Adrenal gland (tissue), 12 donors: ENCODE measurements around the gene ANAPC16. TPM values are rescaled to one million over a fixed set of nuclear protein-coding genes. Genes with fewer than 3 reads are reported as not detected.
A peak's percentile ranks its signal among the peaks of the same experiment; 100 is the strongest.

Experiments
- DNase-seq, 7 donors: peaks; one replicate each; pipeline ENCODE4 v3.0.0-alpha.2; 2019 to 2020
- H3K27ac ChIP-seq, 5 donors: fragments of 200-600 bp; sonication (generic) in 4 of 5; 1 replicate in 3 of 5; 2 replicates in 2 of 5; pipeline versions ENCODE4 v1.5.1 to v1.8.0; 2016 to 2020; ENCODE audit warnings: mild to moderate bottlenecking in 1 of 5
- H3K27me3 ChIP-seq: fragments of 200-600 bp; 2 replicates; pipeline ENCODE4 v1.8.0; 2021
- H3K36me3 ChIP-seq, 2 donors: fragments of 200-600 bp; replicated peaks in 1 of 2; 1 replicate in 1 of 2; 2 replicates in 1 of 2; pipeline versions ENCODE4 v1.5.1 to v1.8.0; 2018 to 2022
- H3K4me1 ChIP-seq, 2 donors: fragments of 200-600 bp; replicated peaks in 1 of 2; 1 replicate in 1 of 2; 2 replicates in 1 of 2; pipeline versions ENCODE4 v1.5.1 to v1.8.0; 2018 to 2021
- H3K4me3 ChIP-seq, 4 donors: fragments of 200-600 bp; sonication (generic) in 3 of 4; one replicate each; pipeline ENCODE4 v1.5.1; 2016 to 2018
- H3K9me3 ChIP-seq, 3 donors: fragments of 200-600 bp; sonication (generic) in 1 of 3; replicated peaks in 1 of 3; 1 replicate in 2 of 3; 2 replicates in 1 of 3; pipeline versions ENCODE4 v1.5.1 to v1.8.0; 2016 to 2021
- POLR2A ChIP-seq, 2 donors: fragments of 450-650 bp; IDR thresholded peaks; one replicate each; pipeline ENCODE4 v1.6.1; 2017; ENCODE audit warnings: antibody characterized with exemption in 2 of 2, mild to moderate bottlenecking in 2 of 2, moderate library complexity in 1 of 2
- WGBS, 4 donors: extraction: QIAGEN DNeasy Blood & Tissue Kit in 2 of 4; methylation state at CpG; one replicate each; pipeline versions ENCODE4 v1.1.5 to v1.1.7; 2013 to 2017; 5-methylcytosine and 5-hydroxymethylcytosine counted together
- intact Hi-C, 2 donors: fragments of 100-400 bp; cut with DNase I; formaldehyde crosslinking; loops; one replicate each; pipeline versions ENCODE4 v1.14.1 to v1.15.0; 2022 to 2023
- polyA plus RNA-seq, 3 donors: library from polyadenylated mRNA; stranded (reverse); fragments of 200-250 nt in 2 of 3; fragments of 350-450 nt in 1 of 3; fragmentation: Illumina TruSeq in 1 of 3; extraction: RNeasy Lipid Tissue Mini Kit (QIAGEN cat#74804) in 1 of 3; gene quantifications; one replicate each; pipeline ENCODE4 v1.2.3, GENCODE V29; 2013 to 2014
- total RNA-seq, 9 donors: library from RNA; depleted of rRNA in 4 of 9; stranded (reverse); fragments of >200 nt in 4 of 9; fragments of 120-200 nt in 1 of 9; fragmentation: NEBNext Ultra II Directional in 1 of 9; extraction: Animal tissue kit (Norgen Biotek cat#: 25700) in 1 of 9; gene quantifications; one replicate each; pipeline versions ENCODE4 v1.1.0 to v1.2.4, GENCODE V29; 2013 to 2023
- TF ChIP-seq, protein P1 (sequence below), 6 experiments: fragments of 450-650 bp in 4 of 6; fragments of 200-600 bp in 2 of 6; sonication (generic) in 1 of 6; IDR thresholded peaks; 1 replicate in 5 of 6; 2 replicates in 1 of 6; pipeline versions ENCODE4 v1.5.1 to v1.8.0; 2016 to 2021; ENCODE audit warnings: antibody characterized with exemption in 6 of 6, mild to moderate bottlenecking in 2 of 6, moderate library complexity in 1 of 6
- donor health status: healthy with polysubstance abuse.
- donor health status: Bipolar disorder and iron deficiency.
- donor health status: DM: yes; HTN: yes; CAD: no.
- donor health status: DM: no; HTN: no; CAD: no.
- donor health status: DM: no; HTN: no; CAD: no.
- donor health status: DM: yes; HTN: yes; CAD: no.

ANAPC16 gene
- total and polyA plus RNA-seq, 12 donors, result 69.1 to 186 (median 139) TPM

DNA sequence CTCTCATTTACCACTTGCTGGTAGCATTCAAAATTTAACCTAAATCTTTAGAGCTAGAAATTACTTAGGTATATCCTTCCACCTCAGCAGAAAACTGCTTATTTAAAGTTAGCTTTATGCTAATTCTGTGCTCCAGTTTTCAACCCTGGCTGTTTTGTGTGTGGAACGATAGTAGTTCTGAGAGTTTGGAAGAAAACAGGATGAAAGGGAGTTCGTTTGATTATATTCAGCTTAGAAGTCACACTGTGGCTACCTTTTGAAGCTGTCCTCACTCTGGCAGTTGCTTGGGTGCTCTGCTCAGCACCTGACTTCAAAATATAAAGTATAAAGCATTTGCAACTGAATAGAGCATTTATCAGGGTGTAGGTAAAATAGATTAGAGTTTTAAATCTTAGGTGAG lies 2.9 kb downstream of the ANAPC16 start:
- no peaks in the 10 kb centered on the region for H3K27me3 ChIP-seq
- WGBS, 4 donors, result 5 to 19% (median 13%) methylated on average over 2 of the region's 2 CpGs
- no peak for DNase-seq
- no peaks in the 10 kb centered on the region for H3K9me3 ChIP-seq
- peaks cover 28 to 66% of the 10 kb centered on the region in 2 donors for H3K4me1 ChIP-seq
- peak overlapping the region in 1 of 4 donors; percentile 6 for H3K4me3 ChIP-seq
- intact Hi-C loops, result no loop called here
- peaks cover 0 to 18% of the 10 kb centered on the region in 2 donors for H3K36me3 ChIP-seq
- no peak for TF ChIP-seq POLR2A (IDR thresholded peaks at IDR 0.05)
- TF ChIP-seq, protein P1, sequence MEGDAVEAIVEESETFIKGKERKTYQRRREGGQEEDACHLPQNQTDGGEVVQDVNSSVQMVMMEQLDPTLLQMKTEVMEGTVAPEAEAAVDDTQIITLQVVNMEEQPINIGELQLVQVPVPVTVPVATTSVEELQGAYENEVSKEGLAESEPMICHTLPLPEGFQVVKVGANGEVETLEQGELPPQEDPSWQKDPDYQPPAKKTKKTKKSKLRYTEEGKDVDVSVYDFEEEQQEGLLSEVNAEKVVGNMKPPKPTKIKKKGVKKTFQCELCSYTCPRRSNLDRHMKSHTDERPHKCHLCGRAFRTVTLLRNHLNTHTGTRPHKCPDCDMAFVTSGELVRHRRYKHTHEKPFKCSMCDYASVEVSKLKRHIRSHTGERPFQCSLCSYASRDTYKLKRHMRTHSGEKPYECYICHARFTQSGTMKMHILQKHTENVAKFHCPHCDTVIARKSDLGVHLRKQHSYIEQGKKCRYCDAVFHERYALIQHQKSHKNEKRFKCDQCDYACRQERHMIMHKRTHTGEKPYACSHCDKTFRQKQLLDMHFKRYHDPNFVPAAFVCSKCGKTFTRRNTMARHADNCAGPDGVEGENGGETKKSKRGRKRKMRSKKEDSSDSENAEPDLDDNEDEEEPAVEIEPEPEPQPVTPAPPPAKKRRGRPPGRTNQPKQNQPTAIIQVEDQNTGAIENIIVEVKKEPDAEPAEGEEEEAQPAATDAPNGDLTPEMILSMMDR (IDR thresholded peaks at IDR 0.05), result no peak
- peak overlapping the region; percentile 14 to 100 (median 69) for H3K27ac ChIP-seq

DNA sequence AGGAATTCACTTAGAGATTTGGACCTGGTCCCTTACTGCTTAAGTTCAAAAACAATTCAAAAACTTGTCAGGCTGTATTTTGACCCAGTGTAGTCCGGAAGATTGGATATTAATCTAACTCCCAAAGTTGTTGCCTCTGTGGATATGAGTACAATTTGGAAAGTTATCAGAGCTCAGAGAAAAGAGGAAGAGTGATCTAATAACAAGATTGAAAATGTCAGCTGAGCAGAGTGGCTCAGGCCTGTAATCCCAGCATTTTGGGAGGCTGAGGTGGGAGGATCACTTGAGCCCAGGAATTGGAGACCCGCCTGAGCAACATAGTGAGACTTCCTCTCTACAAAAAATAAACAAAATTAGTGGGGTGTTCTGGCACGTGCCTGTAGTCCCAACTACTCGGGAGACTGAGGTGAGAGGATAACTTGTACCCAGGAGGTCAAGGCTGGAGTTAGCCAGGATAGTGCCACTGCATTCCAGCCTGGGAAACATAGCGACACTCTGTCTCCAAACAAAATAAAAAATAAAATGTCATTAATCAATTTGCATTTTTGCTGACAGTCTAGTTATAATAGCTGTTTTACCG lies 3.5 kb downstream of the ANAPC16 start:
- WGBS, 4 donors, result 27 to 35% (median 31%) methylated on average over 6 of the region's 6 CpGs
- intact Hi-C loops, result no loop called here
- H3K4me1 ChIP-seq, result peaks cover 28 to 67% of the 10 kb centered on the region in 2 donors

DNA sequence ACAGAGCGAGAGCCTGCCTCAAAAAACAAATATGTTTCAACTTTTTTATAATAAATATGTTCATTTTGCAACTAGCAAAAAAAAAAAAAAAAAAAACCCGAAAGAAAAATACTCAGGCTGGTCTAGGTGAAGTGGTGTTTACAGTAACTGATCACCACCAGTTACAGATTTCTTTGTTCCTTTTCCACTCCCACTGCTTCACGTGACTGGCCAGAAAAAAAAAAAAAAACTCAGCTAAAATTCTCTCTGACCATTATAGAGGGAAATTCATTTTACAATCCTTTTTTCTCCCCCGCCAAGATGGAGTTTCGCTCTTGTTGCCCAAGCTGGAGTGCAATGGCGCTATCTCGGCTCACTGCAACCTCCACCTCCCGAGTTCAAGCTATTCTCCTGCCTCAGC lies 4.8 kb downstream of the ANAPC16 start:
- H3K36me3 ChIP-seq, result peaks cover 0 to 29% of the 10 kb centered on the region in 2 donors
- no peaks in the 10 kb centered on the region for H3K9me3 ChIP-seq
- H3K27ac ChIP-seq, result peak overlapping the region in 1 of 5 donors; percentile 100
- H3K4me3 ChIP-seq, result no peak overlapping the region
- WGBS, 4 donors, result 73 to 84% (median 75%) methylated on average over 8 of the region's 8 CpGs
- peaks cover 24 to 67% of the 10 kb centered on the region in 2 donors for H3K4me1 ChIP-seq
- no peak for DNase-seq
- TF ChIP-seq, protein P1 (IDR thresholded peaks at IDR 0.05), result no peak
- TF ChIP-seq POLR2A (IDR thresholded peaks at IDR 0.05), result no peak
- intact Hi-C loops, result loop anchor here in 1 of 2 donors (10.0 kb wide), 1 partner anchor 96 kb away; no protein-coding TSS in a partner anchor
- no peaks in the 10 kb centered on the region for H3K27me3 ChIP-seq

More for the DNA sequence above, 3.5 kb downstream of the ANAPC16 start:
- TF ChIP-seq, protein P1 (IDR thresholded peaks at IDR 0.05), result no peak
- no peak for TF ChIP-seq POLR2A (IDR thresholded peaks at IDR 0.05)
- DNase-seq, result no peak
- peak overlapping the region; percentile 35 to 100 (median 69) for H3K27ac ChIP-seq
- no peaks in the 10 kb centered on the region for H3K9me3 ChIP-seq
- no peaks in the 10 kb centered on the region for H3K27me3 ChIP-seq
- no peak overlapping the region for H3K4me3 ChIP-seq
- H3K36me3 ChIP-seq, result peaks cover 0 to 21% of the 10 kb centered on the region in 2 donors

DNA sequence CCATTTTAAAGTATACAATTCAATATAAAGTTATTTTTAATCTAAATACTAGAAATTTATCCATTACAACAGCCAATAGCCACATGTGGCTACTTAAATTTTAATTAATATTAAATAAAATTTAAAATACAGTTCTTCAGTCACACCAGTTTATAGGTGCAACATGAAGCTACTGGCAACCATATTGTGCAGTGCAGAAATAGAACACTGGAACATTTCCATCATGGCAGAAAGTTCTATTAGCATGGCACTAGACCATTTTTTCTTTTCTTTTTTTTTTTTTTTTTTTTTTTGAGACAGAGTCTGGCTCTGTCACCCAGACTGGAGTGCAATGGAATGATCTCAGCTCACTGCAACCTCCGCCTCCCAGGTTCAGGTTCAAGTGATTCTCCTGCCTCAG lies 5.5 kb downstream of the ANAPC16 start:
- intact Hi-C loops, result loop anchor here in 1 of 2 donors (10.0 kb wide), 1 partner anchor 96 kb away; no protein-coding TSS in a partner anchor
- DNase-seq, result no peak
- Histone ChIP-seq H3K9me3 (no peaks in the 10 kb centered on the region), H3K27ac (no peak overlapping the region), H3K4me1 (peaks cover 25 to 73% of the 10 kb centered on the region in 2 donors), H3K27me3 (no peaks in the 10 kb centered on the region), H3K4me3 (no peak overlapping the region), H3K36me3 (peaks cover 0 to 29% of the 10 kb centered on the region in 2 donors)
- WGBS, 4 donors, result 45 to 100% (median 100%) methylated on average over 1 of the region's 1 CpG
- TF ChIP-seq, protein P1 (IDR thresholded peaks at IDR 0.05), result no peak
- no peak for TF ChIP-seq POLR2A (IDR thresholded peaks at IDR 0.05)
